ENCODE data around the gene C1orf232.

DNA sequence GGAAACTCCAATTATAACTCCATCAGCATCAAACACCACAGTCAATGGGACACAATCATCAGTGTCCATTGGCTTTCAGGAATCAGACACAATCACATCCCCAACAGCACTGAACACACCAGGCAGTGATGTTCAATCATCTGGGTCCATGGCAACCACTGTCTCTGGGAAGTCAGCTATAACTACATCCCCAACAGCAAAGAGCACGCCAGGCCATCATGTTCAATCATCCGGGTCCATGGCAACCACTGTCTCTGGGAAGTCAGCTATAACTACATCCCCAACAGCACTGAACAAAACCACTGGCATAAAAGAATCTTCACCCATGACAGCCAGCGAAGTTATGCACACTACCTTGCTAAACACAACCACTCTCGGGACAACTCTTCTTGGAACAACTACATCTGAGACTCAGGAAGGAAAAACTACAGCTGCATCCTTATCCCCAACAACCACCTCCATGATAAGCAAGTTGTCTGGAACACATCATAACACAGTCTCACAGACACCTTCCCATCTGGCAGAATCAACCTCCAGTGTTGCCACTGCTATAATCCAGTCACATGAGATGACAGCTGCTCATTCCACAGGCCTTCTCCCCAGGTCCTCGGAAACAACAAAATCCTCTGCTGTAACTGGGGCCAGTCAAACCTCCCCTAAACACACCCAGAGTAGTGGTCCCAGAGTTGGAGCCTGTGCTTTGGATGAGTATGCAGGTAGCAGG, 41.5 kb upstream of the C1orf232 start:
- TF ChIP-seq, protein P1, sequence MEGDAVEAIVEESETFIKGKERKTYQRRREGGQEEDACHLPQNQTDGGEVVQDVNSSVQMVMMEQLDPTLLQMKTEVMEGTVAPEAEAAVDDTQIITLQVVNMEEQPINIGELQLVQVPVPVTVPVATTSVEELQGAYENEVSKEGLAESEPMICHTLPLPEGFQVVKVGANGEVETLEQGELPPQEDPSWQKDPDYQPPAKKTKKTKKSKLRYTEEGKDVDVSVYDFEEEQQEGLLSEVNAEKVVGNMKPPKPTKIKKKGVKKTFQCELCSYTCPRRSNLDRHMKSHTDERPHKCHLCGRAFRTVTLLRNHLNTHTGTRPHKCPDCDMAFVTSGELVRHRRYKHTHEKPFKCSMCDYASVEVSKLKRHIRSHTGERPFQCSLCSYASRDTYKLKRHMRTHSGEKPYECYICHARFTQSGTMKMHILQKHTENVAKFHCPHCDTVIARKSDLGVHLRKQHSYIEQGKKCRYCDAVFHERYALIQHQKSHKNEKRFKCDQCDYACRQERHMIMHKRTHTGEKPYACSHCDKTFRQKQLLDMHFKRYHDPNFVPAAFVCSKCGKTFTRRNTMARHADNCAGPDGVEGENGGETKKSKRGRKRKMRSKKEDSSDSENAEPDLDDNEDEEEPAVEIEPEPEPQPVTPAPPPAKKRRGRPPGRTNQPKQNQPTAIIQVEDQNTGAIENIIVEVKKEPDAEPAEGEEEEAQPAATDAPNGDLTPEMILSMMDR (conservative IDR thresholded peaks at IDR 0.05; ENCODE audit: low read length) = no peak
- TF ChIP-seq EZH2phosphoT487 (IDR thresholded peaks at IDR 0.05; ENCODE audit: borderline replicate concordance, low read depth, low read length) = no peak

Measured in OCI-LY7 (cell line).